ENCODE measurements around the gene ODAD3. TPM values are rescaled to one million over a fixed set of nuclear protein-coding genes. Genes with fewer than 3 reads are reported as not detected.
A peak's percentile ranks its signal among the peaks of the same experiment; 100 is the strongest.
"Not testable (repeated sequence)": the region's sequence is repeated elsewhere in the genome, so short reads cannot be mapped to it uniquely, and the experiment has no call there.

Gene ODAD3
- polyA plus RNA-seq, 4 donors: 0.25 to 0.30 TPM; not detected in 2

- WGBS, 3 donors: 1% methylated on average over 52 to 54 of the region's 54 CpGs
- FAIRE-seq (no peak), DNase-seq (peak; percentile 97)
- Histone ChIP-seq H3K4me3 (ENCODE audit: low read depth in 1 of 3, low read length in 3 of 3) (peak overlapping the region; percentile 18 to 54 (median 48)), H3K27ac (ENCODE audit: low read depth in 1 of 3, low read length in 2 of 3) (peak overlapping the region; percentile 60 to 93 (median 81)), H3K36me3 (ENCODE audit: control insufficient read depth in 3 of 3, insufficient read depth in 2 of 3, low read depth in 1 of 3, low read length in 3 of 3) (peaks cover 0 to 22% (median 0%) of the 10 kb centered on the region in 3 donors), H3K27me3 (ENCODE audit: control insufficient read depth in 3 of 3, insufficient read depth in 3 of 3, low read length in 3 of 3) (peaks cover 0 to 14% (median 6%) of the 10 kb centered on the region in 3 donors), H3K4me1 (ENCODE audit: control insufficient read depth in 3 of 3, insufficient read depth in 2 of 3, low read depth in 1 of 3, low read length in 2 of 3) (peaks cover 2 to 29% (median 8%) of the 10 kb centered on the region in 3 donors), H3K9me3 (ENCODE audit: control insufficient read depth in 2 of 2, insufficient read depth in 1 of 2, low read depth in 1 of 2, low read length in 1 of 2) (no peaks in the 10 kb centered on the region)
Observed at GRCh38 chr19:11380653-11381537, 54.0 kb downstream of the ODAD3 start.

DNA sequence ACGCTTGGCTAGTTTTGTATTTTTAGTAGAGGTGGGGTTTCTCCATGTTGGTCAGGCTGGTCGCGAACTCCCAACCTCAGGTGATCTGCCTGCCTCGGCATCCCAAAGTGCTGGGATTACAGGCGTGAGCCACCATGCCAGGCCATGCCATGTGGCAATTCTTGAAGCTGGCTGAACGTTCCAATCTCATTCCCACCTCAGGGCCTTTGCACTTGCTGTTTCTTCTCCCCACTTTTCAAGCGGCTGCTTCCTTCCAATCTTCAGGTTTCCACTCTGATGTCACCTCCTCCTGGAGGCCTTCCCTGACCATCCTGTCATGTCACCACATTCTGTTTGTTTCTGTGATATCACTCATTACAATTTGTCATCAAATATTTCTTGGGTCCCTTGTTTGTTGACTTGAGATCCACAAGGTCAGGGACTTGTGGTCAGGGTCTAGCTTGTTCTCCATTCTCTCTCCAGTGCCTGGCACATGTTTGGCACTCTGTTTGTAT, 55.0 kb downstream of the ODAD3 start:
- FAIRE-seq (no peak), DNase-seq (no peak)
- peaks cover 0 to 28% (median 0%) of the 10 kb centered on the region in 3 donors for H3K36me3 ChIP-seq (ENCODE audit: control insufficient read depth in 3 of 3, insufficient read depth in 2 of 3, low read depth in 1 of 3, low read length in 3 of 3)
- H3K4me1 ChIP-seq (ENCODE audit: control insufficient read depth in 3 of 3, insufficient read depth in 2 of 3, low read depth in 1 of 3, low read length in 2 of 3): peaks cover 2 to 37% (median 8%) of the 10 kb centered on the region in 3 donors
- no peak overlapping the region for H3K4me3 ChIP-seq (ENCODE audit: low read depth in 1 of 3, low read length in 3 of 3)
- peak overlapping the region in 1 of 3 donors; percentile 93 for H3K27ac ChIP-seq (ENCODE audit: low read depth in 1 of 3, low read length in 2 of 3)
- 90 to 95% (median 94%) methylated on average over 7 of the region's 7 CpGs for WGBS, 3 donors
- H3K27me3 ChIP-seq (ENCODE audit: control insufficient read depth in 3 of 3, insufficient read depth in 3 of 3, low read length in 3 of 3): peaks cover 0 to 14% (median 6%) of the 10 kb centered on the region in 3 donors
- no peaks in the 10 kb centered on the region for H3K9me3 ChIP-seq (ENCODE audit: control insufficient read depth in 2 of 2, insufficient read depth in 1 of 2, low read depth in 1 of 2, low read length in 1 of 2)

DNA sequence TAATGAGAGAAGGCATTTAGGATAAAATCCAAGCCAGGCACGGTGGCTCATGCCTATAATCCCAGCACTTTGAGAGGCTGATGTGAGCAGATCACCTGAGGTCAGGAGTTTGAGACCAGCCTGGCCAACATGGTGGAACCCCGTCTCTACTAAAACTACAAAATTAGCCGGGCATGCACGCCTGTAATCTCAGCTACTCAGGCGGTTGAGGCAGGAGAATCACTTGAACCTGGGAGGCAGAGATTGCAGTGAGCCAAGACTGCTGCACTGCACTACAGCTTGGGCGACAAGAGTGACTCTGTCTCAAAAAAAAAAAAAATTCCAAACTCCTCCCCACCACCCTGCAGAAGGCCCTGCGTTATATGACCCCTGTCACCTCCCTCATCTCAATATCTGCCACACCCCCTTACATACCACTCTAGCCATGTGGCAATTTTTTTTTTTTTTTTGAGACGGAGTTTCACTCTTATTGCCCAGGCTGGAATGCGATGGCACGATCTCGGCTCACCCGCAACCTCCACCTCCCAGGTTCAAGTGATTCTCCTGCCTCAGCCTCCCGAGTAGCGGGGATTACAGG, 55.6 kb downstream of the ODAD3 start:
- Histone ChIP-seq H3K36me3 (ENCODE audit: control insufficient read depth in 3 of 3, insufficient read depth in 2 of 3, low read depth in 1 of 3, low read length in 3 of 3) (peaks cover 0 to 28% (median 0%) of the 10 kb centered on the region in 3 donors), H3K27me3 (ENCODE audit: control insufficient read depth in 3 of 3, insufficient read depth in 3 of 3, low read length in 3 of 3) (peaks cover 0 to 14% (median 6%) of the 10 kb centered on the region in 3 donors), H3K4me1 (ENCODE audit: control insufficient read depth in 3 of 3, insufficient read depth in 2 of 3, low read depth in 1 of 3, low read length in 2 of 3) (peaks cover 2 to 34% (median 7%) of the 10 kb centered on the region in 3 donors)
- not testable (repeated sequence) for H3K27ac ChIP-seq (ENCODE audit: low read depth in 1 of 3, low read length in 2 of 3); H3K9me3 ChIP-seq (ENCODE audit: control insufficient read depth in 2 of 2, insufficient read depth in 1 of 2, low read depth in 1 of 2, low read length in 1 of 2); DNase-seq; FAIRE-seq; H3K4me3 ChIP-seq (ENCODE audit: low read depth in 1 of 3, low read length in 3 of 3)
- 73 to 85% (median 81%) methylated on average over 14 of the region's 14 CpGs for WGBS, 3 donors

GRCh38 chr19:11378319-11379189, 56.4 kb downstream of the ODAD3 start:
- Histone ChIP-seq H3K27me3 (ENCODE audit: control insufficient read depth in 3 of 3, insufficient read depth in 3 of 3, low read length in 3 of 3) (peaks cover 0 to 14% (median 5%) of the 10 kb centered on the region in 3 donors), H3K4me1 (ENCODE audit: control insufficient read depth in 3 of 3, insufficient read depth in 2 of 3, low read depth in 1 of 3, low read length in 2 of 3) (peaks cover 0 to 37% (median 8%) of the 10 kb centered on the region in 3 donors), H3K4me3 (ENCODE audit: low read depth in 1 of 3, low read length in 3 of 3) (no peak overlapping the region), H3K9me3 (ENCODE audit: control insufficient read depth in 2 of 2, insufficient read depth in 1 of 2, low read depth in 1 of 2, low read length in 1 of 2) (no peaks in the 10 kb centered on the region), H3K36me3 (ENCODE audit: control insufficient read depth in 3 of 3, insufficient read depth in 2 of 3, low read depth in 1 of 3, low read length in 3 of 3) (peaks cover 0 to 28% (median 0%) of the 10 kb centered on the region in 3 donors), H3K27ac (ENCODE audit: low read depth in 1 of 3, low read length in 2 of 3) (no peak overlapping the region)
- 55 to 61% (median 59%) methylated on average over 8 of the region's 8 CpGs for WGBS, 3 donors
- DNase-seq: peak; percentile 15 to 54
- no peak for FAIRE-seq

GRCh38 chr19:11377756-11378155, 57.2 kb downstream of the ODAD3 start:
- peaks cover 0 to 30% (median 8%) of the 10 kb centered on the region in 3 donors for H3K4me1 ChIP-seq (ENCODE audit: control insufficient read depth in 3 of 3, insufficient read depth in 2 of 3, low read depth in 1 of 3, low read length in 2 of 3)
- 98% methylated on average over 3 of the region's 3 CpGs for WGBS, 3 donors
- no peaks in the 10 kb centered on the region for H3K9me3 ChIP-seq (ENCODE audit: control insufficient read depth in 2 of 2, insufficient read depth in 1 of 2, low read depth in 1 of 2, low read length in 1 of 2)
- FAIRE-seq: no peak
- DNase-seq: no peak
- H3K36me3 ChIP-seq (ENCODE audit: control insufficient read depth in 3 of 3, insufficient read depth in 2 of 3, low read depth in 1 of 3, low read length in 3 of 3): peaks cover 0 to 28% (median 0%) of the 10 kb centered on the region in 3 donors
- H3K4me3 ChIP-seq (ENCODE audit: low read depth in 1 of 3, low read length in 3 of 3): no peak overlapping the region
- H3K27ac ChIP-seq (ENCODE audit: low read depth in 1 of 3, low read length in 2 of 3): no peak overlapping the region
- peaks cover 0 to 8% (median 0%) of the 10 kb centered on the region in 3 donors for H3K27me3 ChIP-seq (ENCODE audit: control insufficient read depth in 3 of 3, insufficient read depth in 3 of 3, low read length in 3 of 3)

DNA sequence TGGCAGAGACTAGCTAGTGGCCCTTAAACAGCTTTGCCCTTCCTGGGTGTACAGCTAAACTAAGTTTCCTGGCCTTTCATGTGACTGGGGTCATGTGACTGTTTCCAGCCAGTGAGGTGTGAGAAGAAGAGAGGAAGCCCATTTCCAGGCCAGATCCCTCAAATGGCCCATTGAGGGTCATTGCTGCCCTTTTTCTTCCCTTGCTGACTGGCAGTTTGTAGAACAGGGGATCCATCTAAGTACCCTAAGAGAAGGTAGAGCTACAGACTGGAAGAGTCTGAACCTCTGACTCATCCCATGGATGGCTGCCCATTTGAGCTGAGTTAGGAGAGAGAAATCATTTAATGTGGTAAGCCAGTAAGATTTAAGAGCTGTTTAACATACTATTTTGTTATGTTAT, 57.7 kb downstream of the ODAD3 start:
- Histone ChIP-seq H3K36me3 (ENCODE audit: control insufficient read depth in 3 of 3, insufficient read depth in 2 of 3, low read depth in 1 of 3, low read length in 3 of 3) (peaks cover 0 to 28% (median 0%) of the 10 kb centered on the region in 3 donors), H3K4me3 (ENCODE audit: low read depth in 1 of 3, low read length in 3 of 3) (no peak overlapping the region), H3K9me3 (ENCODE audit: control insufficient read depth in 2 of 2, insufficient read depth in 1 of 2, low read depth in 1 of 2, low read length in 1 of 2) (no peaks in the 10 kb centered on the region), H3K4me1 (ENCODE audit: control insufficient read depth in 3 of 3, insufficient read depth in 2 of 3, low read depth in 1 of 3, low read length in 2 of 3) (peaks cover 0 to 28% (median 8%) of the 10 kb centered on the region in 3 donors), H3K27ac (ENCODE audit: low read depth in 1 of 3, low read length in 2 of 3) (peak overlapping the region in 2 of 3 donors; percentile 8 to 49), H3K27me3 (ENCODE audit: control insufficient read depth in 3 of 3, insufficient read depth in 3 of 3, low read length in 3 of 3) (peaks cover 0 to 5% (median 0%) of the 10 kb centered on the region in 3 donors)
- DNase-seq: peak; percentile 27 to 49
- no peak for FAIRE-seq

DNA sequence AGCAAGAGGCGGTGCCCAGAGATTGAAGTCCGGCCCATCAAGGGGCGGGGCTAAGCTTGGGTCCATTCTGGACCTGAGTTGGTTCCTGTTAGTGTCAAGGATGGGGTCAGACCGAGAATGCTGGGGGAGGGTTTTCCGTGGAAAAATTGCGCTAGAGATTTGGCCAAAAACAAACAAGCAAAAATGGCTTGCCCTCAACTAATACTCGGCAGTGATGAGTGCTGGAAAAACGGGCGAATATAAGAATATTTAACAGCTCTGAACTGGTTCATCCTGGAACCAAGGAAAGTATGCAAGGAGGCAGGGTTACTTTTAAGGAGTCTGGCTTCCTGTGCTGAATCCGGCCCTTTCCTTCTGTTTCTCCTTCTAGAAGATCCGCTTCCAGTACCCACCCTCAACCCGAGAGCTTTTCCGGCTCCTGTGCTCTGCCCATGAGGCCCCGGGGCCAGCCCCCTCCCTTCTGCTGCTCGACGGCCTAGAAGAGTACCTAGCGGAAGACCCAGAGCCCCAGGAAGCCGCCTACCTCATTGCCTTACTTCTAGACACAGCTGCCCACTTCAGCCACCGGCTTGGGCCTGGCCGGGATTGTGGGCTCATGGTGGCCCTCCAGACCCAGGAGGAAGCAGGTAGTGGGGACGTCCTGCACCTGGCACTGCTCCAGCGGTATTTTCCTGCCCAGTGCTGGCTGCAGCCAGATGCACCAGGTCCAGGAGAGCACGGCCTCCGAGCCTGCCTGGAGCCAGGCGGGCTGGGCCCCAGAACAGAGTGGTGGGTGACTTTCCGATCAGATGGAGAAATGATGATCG, 59.6 kb downstream of the ODAD3 start:
- peak overlapping the region; percentile 25 to 100 (median 89) for H3K27ac ChIP-seq (ENCODE audit: low read depth in 1 of 3, low read length in 2 of 3)
- H3K27me3 ChIP-seq (ENCODE audit: control insufficient read depth in 3 of 3, insufficient read depth in 3 of 3, low read length in 3 of 3): no peaks in the 10 kb centered on the region
- DNase-seq: peak in 1 of 2 donors; percentile 55
- peaks cover 0 to 27% (median 0%) of the 10 kb centered on the region in 3 donors for H3K36me3 ChIP-seq (ENCODE audit: control insufficient read depth in 3 of 3, insufficient read depth in 2 of 3, low read depth in 1 of 3, low read length in 3 of 3)
- FAIRE-seq: no peak
- H3K4me1 ChIP-seq (ENCODE audit: control insufficient read depth in 3 of 3, insufficient read depth in 2 of 3, low read depth in 1 of 3, low read length in 2 of 3): peaks cover 0 to 16% (median 4%) of the 10 kb centered on the region in 3 donors
- WGBS, 3 donors: 8 to 14% (median 12%) methylated on average over 27 of the region's 27 CpGs
- H3K9me3 ChIP-seq (ENCODE audit: control insufficient read depth in 2 of 2, insufficient read depth in 1 of 2, low read depth in 1 of 2, low read length in 1 of 2): no peaks in the 10 kb centered on the region
- peak overlapping the region; percentile 40 to 60 (median 44) for H3K4me3 ChIP-seq (ENCODE audit: low read depth in 1 of 3, low read length in 3 of 3)

Data from small intestine (tissue), 7 donors.